HG03066 (cell line): ENCODE measurements around the gene KIRREL3.
"Not testable (repeated sequence)": the region's sequence is repeated elsewhere in the genome, so short reads cannot be mapped to it uniquely, and the experiment has no call there.

Source experiments
- ATAC-seq: cut with Tn5 transposase; IDR thresholded peaks from one replicate; pipeline ENCODE4 v1.9.1; 2021; ENCODE audit warnings: low read depth; ENCODE audit not compliant: unreplicated experiment

Gene KIRREL3

DNA sequence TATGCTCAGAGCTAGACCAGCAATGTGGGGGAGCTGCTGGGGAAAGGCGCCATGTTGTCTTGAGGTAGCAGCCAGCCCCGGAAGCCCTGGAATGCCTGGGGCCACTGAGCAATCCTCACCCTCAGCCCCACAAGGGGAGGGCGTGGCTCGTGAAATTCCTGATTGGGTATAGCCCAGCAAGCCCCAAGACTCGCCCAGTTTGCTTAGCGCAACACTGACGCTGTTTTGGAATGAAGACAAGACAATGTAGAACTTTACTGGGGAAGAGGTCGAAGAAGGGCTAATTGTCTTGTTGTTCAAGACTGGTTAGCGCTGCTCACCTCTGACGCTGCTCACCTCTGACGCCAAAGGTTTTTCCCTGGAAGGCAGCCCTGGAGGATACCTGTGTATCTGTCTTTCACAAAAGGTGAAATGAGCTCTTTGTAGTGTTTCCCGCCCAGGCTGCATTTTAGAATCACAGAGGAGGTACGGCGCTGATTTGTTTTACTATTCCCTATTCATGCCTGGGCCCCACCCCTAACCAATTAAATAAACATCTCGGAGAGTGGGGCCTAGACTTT is 597.5 kb downstream of the KIRREL3 start:
- ATAC-seq: no peak

DNA sequence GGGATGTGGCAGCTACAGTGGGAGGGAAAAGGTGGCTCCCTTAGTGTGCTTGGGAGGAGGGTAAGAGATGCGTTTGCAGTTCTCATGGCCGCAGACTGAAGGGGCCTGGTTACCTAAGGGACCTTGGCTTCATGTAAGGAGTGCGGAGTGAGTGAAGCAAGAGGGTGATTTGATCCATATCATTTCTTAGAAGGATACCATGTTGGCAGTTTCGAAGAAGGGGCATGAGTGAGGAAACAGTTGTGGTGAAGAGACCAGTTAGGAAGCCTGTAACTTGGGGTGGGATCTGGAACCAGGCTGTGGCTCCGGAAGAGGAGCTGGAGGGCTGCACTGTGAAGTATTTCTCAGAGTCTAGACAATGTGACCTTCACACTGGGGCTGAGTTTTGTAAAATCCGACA is 600.1 kb downstream of the KIRREL3 start:
- no peak for ATAC-seq

DNA sequence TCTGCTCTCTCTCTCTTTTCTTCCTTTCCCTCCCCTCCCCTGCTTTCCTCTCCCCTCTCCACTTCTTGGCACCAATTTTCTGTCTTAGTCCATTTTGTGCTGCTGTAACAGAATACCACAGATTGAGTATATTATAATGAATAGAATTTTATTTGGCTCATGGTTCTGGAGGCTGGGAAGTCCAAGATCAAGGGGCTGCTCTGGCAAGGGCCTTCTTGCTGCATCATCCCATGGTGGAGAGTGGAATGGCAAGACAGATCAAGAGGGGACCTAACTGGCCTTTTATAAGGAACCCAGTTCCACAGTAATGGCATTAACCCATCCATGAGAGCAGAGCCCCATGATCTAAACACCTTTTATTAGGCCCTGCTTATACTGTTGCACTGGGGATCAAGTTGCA is 600.6 kb downstream of the KIRREL3 start:
- no peak for ATAC-seq

DNA sequence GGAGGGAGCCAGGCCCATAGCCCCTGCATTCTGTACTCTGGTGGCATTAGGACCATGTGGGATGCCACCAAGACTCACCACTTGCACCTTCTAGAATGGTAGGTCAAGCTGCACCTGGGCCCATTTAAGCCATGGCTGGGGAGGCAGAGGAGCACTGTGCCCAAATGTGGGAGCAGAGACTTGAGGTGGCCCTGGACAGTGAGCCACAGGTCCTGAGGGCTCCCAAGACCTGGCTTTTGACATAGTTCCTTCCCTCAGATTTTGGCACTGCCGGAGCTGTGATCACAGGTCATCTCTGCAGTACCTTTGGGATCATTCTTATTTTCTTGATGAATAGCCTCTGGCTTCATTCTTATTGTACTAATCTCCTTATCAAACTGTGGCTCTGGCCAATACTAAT is 601.8 kb downstream of the KIRREL3 start:
- ATAC-seq: no peak

DNA sequence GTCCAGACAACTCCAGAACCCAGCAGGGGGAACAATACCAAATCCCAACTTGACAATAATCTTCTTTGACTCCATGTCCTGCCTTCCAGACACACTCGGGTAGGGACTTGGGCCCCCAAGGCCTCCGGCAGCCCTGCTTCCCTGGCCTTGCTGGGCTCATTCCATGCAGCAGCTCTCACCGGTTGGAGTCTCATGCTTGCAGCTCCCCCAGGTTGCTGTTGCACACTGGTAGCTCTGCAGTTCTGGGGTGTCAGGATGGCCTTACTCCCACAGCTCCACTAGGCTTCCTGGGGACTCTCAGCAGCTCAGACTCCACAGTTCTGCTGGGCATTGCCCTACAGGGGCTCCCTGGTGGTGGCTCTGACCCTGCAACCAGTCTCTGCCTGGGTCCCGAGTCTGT is 602.3 kb downstream of the KIRREL3 start:
- ATAC-seq: no peak

DNA sequence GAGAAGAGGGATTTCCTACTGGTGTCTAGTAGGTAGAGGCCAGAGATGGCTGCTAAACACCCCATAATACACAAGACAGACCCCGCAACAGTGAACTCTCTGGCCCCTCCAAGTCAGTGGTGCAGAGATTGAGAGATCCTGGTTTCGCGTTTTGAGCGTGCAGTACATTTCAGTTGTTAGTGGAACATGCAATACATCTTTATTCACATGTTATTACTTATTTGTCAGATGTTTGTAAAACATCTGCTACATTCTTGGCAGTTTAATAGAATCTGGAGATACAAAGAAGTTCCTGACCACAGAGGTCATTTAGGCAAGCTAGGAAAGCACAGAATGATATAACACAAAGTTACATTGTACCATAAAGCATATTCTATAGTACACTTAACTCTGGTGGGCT is 603.6 kb downstream of the KIRREL3 start:
- ATAC-seq: no peak

DNA sequence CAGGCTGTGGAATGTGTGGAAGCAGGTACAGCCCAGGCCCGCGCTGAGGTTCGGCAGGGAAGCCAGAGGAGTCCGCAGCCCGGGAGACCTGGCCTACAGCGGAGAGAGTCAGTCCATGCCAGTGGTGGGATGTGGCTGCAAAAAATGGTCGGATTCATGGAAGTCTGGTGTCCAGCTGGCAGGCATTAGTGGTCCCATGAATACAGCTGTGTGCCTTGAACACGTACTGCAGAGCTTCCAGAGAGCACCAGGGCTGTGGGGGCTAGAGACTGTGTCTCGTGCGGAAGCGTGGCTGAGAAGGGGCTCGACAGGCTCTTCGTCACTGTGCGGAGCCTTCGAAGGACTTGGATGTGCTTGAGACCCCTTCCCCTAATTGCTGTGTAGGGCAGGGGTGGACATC is 604.3 kb downstream of the KIRREL3 start:
- not testable (repeated sequence) for ATAC-seq

DNA sequence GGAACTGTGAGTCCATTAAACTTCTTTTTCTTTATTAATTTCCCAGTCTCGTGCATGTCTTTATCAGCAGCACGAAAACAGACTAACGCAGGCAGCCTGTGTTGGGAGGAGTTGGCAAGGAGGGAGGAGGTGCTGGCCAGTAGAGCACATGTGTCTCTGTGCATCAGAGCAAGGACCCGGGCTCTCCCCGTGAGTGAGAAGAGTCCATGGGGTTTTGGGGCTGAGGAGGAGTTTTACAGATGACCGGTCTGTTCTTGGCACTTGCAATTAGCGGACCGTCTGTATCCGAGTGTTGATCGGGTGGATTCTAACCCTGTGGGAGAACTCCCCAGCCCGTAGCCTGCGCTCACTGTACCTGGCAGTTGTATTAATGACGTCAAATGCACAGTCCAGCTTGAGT is 604.8 kb downstream of the KIRREL3 start:
- ATAC-seq: not testable (repeated sequence)

DNA sequence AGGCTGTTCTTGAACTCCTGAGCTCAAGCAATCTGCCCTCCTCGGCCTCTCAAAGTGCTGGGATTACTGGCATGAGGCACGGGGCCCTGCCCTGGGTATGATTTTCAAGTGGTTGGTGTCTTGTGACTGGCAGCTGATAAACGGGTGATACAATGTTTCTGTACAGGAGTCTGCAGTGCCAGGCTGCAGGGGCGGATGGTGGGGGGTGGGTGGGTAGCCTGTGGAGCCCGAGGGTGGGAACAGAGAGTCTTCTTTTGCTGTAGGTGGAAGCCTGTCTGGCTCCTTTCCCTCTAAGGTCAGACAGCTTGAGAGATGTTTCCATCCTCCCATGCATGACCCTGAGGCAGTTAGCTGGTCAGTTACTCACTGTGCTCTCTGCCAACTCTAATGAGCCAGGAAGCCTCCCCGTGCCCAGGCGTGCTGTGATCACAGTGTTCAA is 605.9 kb downstream of the KIRREL3 start:
- not testable (repeated sequence) for ATAC-seq

DNA sequence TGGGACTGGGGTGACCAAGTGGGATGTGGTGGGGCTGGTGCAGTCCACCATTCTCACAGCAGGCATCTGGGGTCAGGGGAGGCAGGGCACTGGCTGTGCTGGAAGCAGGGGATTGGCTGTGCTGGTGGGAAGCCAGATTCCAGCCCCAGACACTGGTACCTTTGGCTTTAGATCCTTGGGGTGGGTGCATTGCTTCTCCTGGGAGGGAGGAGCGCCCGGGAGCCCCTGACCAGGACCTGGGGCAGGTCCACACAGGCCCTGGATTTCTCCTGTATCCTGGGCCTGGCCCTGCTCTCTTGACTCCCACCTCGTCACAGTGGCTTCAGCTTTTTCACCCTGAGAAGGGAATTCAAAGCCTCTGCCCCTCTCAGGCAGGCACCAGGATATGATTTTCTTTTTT is 606.5 kb downstream of the KIRREL3 start:
- ATAC-seq: no peak

DNA sequence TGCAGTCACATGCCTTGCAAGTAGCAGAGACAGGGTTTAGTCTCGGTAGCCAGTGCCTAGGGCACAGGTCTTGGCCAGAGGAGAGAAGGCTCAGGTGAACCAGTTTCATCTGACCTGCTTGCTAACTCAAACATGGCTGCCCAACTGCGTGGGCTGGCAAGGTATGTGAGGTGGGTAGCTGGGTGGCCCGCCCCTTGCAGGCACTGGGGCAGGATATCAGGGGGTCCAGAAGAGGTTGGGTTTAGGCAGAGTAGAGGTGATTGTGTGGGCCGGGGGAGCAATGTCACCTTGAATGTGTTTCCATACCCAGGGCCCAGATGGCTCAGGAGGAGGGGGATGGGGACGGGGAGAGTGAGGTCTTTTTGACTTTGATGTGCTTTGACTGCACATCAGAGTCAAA is 607.4 kb downstream of the KIRREL3 start:
- no peak for ATAC-seq

DNA sequence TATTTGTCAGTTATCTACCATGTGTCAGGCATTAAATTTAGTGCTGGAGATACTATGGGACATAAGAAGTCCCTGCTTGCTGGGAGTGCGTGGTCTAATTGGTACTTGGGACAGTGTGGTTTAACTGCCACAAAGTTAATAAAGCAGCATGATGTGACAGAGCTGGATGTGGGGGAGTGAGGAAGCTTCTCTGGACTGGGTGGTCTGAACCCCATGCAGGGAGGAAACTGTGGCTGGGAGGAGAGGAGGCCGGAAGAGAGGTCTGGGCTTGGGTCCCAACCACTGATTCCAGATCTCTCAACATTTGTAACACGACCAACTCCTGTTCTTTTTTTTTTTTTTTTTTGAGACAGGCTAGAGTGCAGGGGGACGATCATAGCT is 607.9 kb downstream of the KIRREL3 start:
- no peak for ATAC-seq

DNA sequence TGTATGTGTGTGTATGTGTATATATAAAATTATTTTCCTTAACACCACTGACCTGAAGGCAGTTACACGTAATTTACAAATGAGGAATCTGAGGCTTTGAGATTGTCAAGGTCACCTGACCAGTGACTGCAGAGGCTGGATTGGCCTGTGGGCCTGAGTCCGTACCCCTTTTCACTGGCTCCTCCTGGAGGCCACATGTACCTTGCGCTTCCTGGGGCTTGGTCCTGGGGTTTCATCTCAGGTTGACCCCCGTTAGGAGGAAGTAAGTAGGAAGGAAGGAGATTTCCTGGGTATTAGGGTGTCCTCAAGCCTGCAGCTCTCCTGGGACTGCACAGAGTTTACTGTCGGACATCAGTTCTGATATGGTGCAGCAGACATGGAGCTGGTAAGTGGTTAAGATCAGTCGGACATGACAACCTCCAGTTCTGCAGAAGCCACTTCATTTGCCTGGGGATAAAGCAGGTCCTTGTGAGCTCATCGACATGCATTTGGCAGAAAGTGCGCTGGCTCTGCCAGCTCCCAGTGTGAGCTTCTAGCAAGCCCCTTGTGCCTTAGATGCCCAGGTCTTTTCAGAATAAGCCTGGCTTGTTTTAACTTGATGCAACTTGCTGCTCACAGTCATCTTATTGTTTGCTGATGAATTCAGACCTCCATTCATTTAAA is 608.5 kb downstream of the KIRREL3 start:
- ATAC-seq: no peak

DNA sequence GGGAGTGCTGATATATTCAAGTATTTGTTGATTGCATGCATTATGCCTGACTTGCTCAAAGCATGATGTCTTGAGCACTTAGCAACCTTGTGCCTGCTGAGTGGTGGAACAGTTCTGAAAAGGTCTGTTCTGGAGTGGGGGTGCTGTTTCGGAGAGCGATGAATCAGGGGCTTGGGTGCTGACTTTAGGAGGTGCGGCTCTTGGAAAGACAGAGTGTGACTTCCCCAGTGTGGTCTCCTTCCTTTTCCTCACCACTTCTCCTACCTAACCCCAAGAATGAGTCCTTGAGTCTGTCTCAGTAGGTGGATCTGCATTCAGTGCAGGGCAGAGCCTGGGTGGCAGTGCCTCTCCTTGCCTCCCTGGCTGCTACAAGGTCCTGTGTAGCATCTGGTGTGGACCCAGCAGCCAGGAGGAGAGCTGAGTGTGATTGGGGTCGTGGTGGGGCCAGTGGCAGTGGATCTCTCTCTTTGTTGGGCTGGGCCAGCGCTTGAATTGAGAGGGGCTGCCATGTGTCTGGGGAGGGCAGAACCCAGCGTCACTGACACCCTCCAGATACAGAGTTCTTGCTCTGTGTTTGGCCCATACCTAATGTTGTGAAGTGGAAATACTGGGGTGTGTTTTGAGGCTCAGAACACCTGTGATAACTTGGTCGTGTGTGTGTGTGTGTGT is 609.1 kb downstream of the KIRREL3 start:
- ATAC-seq: no peak

DNA sequence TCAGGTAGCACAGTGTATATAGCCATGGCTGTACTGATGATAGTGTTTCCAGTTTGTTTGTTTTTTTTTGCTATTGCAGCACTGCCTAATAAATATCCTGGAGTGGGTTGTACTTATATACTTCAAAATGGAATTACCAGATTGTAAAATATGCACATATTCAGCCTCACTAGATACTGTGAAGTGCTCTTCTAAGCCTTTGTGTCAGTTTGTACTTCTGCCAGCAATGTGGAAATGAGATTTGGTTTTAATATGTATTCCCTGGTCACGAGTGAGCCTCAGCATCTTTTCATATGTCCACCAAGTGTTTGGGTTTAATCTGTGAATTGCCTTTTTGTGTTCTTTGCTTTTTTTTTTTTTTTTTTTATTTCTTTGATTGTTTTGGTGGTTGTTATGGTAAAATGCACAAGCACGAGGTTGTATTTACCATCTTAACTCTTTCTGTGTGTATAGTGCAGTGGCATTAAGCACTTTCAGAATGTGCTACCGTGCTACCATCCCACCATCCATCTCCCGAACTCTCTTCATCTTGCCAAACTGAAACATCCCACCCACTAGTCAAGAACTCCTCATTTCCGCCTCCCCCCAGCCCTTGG is 610.2 kb downstream of the KIRREL3 start:
- no peak for ATAC-seq

DNA sequence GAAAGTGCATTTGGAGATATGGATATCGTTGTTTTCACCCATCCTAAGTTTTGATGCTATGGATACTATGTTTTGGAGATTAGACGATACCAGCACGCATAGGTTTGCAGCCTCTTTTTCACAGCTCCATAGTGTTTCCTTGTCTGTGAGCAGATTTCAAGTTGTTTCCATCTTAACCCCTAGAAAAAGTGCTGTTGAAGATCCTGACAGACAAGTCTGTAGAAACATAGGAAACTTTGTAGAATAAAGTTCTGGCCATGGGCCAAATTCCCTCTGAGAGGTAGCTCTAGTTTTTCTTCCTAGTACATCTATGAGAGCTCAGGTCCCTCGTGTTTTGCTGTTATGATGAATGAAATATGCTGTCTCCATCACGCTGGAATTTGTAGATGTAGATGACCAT is 612.7 kb downstream of the KIRREL3 start:
- no peak for ATAC-seq

DNA sequence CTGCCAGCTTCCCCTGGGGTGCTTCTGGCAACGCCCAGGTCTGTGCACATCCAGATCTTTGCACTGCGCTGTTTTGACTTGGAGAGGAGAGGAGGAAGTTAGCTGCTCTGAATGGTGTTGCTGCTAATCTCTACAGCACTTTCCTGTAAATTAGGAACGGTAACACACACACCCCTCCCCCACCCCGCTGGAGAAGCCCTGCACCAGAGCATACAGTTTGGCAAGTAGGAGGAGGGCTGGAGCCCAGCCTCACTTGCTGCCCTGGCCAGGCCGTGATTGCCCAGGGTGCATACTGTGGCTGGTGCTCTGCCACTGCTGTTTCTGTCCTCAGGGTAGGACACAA is 613.9 kb downstream of the KIRREL3 start:
- ATAC-seq: not testable (repeated sequence)

DNA sequence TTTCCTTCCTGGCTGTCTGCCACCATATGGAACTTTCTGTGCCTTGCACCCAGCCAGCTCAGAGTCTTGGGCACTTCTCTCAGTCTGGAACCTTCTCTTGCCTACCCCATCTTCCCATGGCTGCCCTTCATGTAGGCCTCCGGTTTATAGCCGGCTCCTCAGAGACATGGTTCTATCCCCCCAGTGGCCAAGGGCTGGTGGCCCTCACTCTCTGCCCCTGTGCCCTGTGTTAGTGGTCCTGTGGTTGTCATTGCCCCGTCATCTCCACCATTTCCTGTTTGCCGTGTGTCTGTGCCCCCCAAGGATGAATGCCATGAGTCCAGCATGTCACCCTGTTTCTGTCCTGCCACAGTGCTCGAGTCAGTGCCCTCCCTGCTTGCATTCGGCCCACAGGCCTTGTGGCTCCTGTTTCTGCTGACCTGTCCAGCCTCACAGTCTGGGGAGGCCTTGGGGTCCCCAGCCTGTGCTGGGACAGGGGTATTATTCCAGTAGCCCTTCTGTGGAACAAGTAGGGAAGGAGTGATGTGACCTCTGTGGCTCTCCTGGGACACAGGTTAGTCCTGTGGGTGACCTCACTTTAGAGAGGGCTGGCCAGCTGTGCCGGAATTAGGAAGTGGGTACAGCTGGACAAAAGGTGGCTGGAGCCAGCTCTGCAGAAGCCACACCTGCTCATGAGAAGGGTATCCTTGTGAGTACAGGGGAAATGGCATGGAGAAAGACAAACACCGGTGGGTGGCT is 614.4 kb downstream of the KIRREL3 start:
- ATAC-seq: no peak

DNA sequence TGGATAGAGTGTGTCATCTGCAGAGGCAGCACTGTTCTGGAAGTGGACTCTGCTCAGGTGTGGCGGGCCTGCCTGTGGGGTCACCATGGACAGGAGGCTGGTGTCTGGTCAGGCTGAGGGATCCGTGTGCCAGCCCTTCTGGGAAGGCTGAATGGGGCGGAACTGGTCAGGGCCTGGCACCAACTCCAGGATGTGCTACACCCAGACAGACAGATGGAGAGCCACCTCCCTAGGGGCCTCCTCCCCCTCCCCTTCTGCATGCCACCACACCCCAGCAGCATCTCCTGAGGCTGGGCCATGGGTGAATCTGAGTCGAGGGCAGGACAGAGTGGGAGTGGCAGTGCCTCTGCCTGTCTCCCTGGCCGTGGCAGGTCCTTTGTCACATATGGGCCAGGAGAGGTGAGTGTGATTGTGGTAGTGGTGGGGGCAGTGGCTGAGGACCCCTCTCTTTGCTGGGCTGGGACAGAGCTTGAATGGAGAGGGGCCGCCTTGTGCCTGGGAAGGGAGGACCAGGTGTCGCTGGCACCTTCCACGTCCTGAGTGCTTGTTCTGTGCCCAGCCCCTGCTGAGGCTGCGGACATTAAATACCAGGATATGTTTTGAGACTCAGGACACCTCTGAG is 616.0 kb downstream of the KIRREL3 start:
- no peak for ATAC-seq
